ENCODE measurements around the gene DTWD2.
A peak's percentile ranks its signal among the peaks of the same experiment; 100 is the strongest.
"Not testable (repeated sequence)": the region's sequence is repeated elsewhere in the genome, so short reads cannot be mapped to it uniquely, and the experiment has no call there.

DTWD2 gene

GRCh38 chr5:118996098-118996497 is 7.8 kb upstream of the DTWD2 start:
- no peak overlapping the region for H3K27ac ChIP-seq (ENCODE audit: low read length)
- no peak overlapping the region for H3K9ac ChIP-seq (ENCODE audit: low read length in 2 of 2)
- H3K36me3 ChIP-seq (ENCODE audit: control insufficient read depth in 2 of 2, insufficient read depth in 2 of 2, low read length in 2 of 2): no peaks in the 10 kb centered on the region
- H3K4me3 ChIP-seq (ENCODE audit: low read length in 2 of 2): no peak overlapping the region
- no peaks in the 10 kb centered on the region for H3K4me1 ChIP-seq (ENCODE audit: control insufficient read depth, insufficient read depth, low read length)
- H3K9me3 ChIP-seq (ENCODE audit: control insufficient read depth in 2 of 2, low read length in 2 of 2): no peaks in the 10 kb centered on the region
- no peaks in the 10 kb centered on the region for H3K27me3 ChIP-seq (ENCODE audit: control insufficient read depth in 1 of 2, insufficient read depth in 2 of 2, low read length in 2 of 2)

- no peaks in the 10 kb centered on the region for H3K27me3 ChIP-seq (ENCODE audit: control insufficient read depth in 1 of 2, insufficient read depth in 2 of 2, low read length in 2 of 2)
- H3K9ac ChIP-seq (ENCODE audit: low read length in 2 of 2): no peak overlapping the region
- H3K4me3 ChIP-seq (ENCODE audit: low read length in 2 of 2): no peak overlapping the region
- H3K4me1 ChIP-seq (ENCODE audit: control insufficient read depth, insufficient read depth, low read length): no peaks in the 10 kb centered on the region
- no peak overlapping the region for H3K27ac ChIP-seq (ENCODE audit: low read length)
- H3K36me3 ChIP-seq (ENCODE audit: control insufficient read depth in 2 of 2, insufficient read depth in 2 of 2, low read length in 2 of 2): no peaks in the 10 kb centered on the region
- H3K9me3 ChIP-seq (ENCODE audit: control insufficient read depth in 2 of 2, low read length in 2 of 2): no peaks in the 10 kb centered on the region
These were observed 6.2 kb upstream of the DTWD2 start for GRCh38 chr5:118994595-118994994.

GRCh38 chr5:118993118-118993517 is 4.8 kb upstream of the DTWD2 start:
- H3K27me3 ChIP-seq (ENCODE audit: control insufficient read depth in 1 of 2, insufficient read depth in 2 of 2, low read length in 2 of 2); H3K4me3 ChIP-seq (ENCODE audit: low read length in 2 of 2); H3K9me3 ChIP-seq (ENCODE audit: control insufficient read depth in 2 of 2, low read length in 2 of 2); H3K36me3 ChIP-seq (ENCODE audit: control insufficient read depth in 2 of 2, insufficient read depth in 2 of 2, low read length in 2 of 2); H3K27ac ChIP-seq (ENCODE audit: low read length); H3K4me1 ChIP-seq (ENCODE audit: control insufficient read depth, insufficient read depth, low read length); H3K9ac ChIP-seq (ENCODE audit: low read length in 2 of 2): not testable (repeated sequence)

GRCh38 chr5:118992055-118992454 is 3.7 kb upstream of the DTWD2 start:
- not testable (repeated sequence) for H3K27me3 ChIP-seq (ENCODE audit: control insufficient read depth in 1 of 2, insufficient read depth in 2 of 2, low read length in 2 of 2); H3K9ac ChIP-seq (ENCODE audit: low read length in 2 of 2); H3K36me3 ChIP-seq (ENCODE audit: control insufficient read depth in 2 of 2, insufficient read depth in 2 of 2, low read length in 2 of 2); H3K9me3 ChIP-seq (ENCODE audit: control insufficient read depth in 2 of 2, low read length in 2 of 2); H3K4me1 ChIP-seq (ENCODE audit: control insufficient read depth, insufficient read depth, low read length); H3K27ac ChIP-seq (ENCODE audit: low read length); H3K4me3 ChIP-seq (ENCODE audit: low read length in 2 of 2)

GRCh38 chr5:118990582-118990981 is 2.2 kb upstream of the DTWD2 start:
- H3K36me3 ChIP-seq (ENCODE audit: control insufficient read depth in 2 of 2, insufficient read depth in 2 of 2, low read length in 2 of 2): no peaks in the 10 kb centered on the region
- H3K27ac ChIP-seq (ENCODE audit: low read length): no peak overlapping the region
- H3K27me3 ChIP-seq (ENCODE audit: control insufficient read depth in 1 of 2, insufficient read depth in 2 of 2, low read length in 2 of 2): no peaks in the 10 kb centered on the region
- no peaks in the 10 kb centered on the region for H3K9me3 ChIP-seq (ENCODE audit: control insufficient read depth in 2 of 2, low read length in 2 of 2)
- H3K9ac ChIP-seq (ENCODE audit: low read length in 2 of 2): no peak overlapping the region
- H3K4me3 ChIP-seq (ENCODE audit: low read length in 2 of 2): no peak overlapping the region
- H3K4me1 ChIP-seq (ENCODE audit: control insufficient read depth, insufficient read depth, low read length): peaks cover 3% of the 10 kb centered on the region

- H3K4me1 ChIP-seq (ENCODE audit: control insufficient read depth, insufficient read depth, low read length): peaks cover 3% of the 10 kb centered on the region
- H3K4me3 ChIP-seq (ENCODE audit: low read length in 2 of 2): no peak overlapping the region
- no peaks in the 10 kb centered on the region for H3K36me3 ChIP-seq (ENCODE audit: control insufficient read depth in 2 of 2, insufficient read depth in 2 of 2, low read length in 2 of 2)
- H3K27ac ChIP-seq (ENCODE audit: low read length): no peak overlapping the region
- no peaks in the 10 kb centered on the region for H3K27me3 ChIP-seq (ENCODE audit: control insufficient read depth in 1 of 2, insufficient read depth in 2 of 2, low read length in 2 of 2)
- H3K9ac ChIP-seq (ENCODE audit: low read length in 2 of 2): no peak overlapping the region
- no peaks in the 10 kb centered on the region for H3K9me3 ChIP-seq (ENCODE audit: control insufficient read depth in 2 of 2, low read length in 2 of 2)
These were observed 1.5 kb upstream of the DTWD2 start for GRCh38 chr5:118989816-118990215.

- Histone ChIP-seq H3K27me3 (ENCODE audit: control insufficient read depth in 1 of 2, insufficient read depth in 2 of 2, low read length in 2 of 2) (no peaks in the 10 kb centered on the region), H3K36me3 (ENCODE audit: control insufficient read depth in 2 of 2, insufficient read depth in 2 of 2, low read length in 2 of 2) (no peaks in the 10 kb centered on the region), H3K4me1 (ENCODE audit: control insufficient read depth, insufficient read depth, low read length) (peaks cover 3% of the 10 kb centered on the region), H3K9ac (ENCODE audit: low read length in 2 of 2) (peak overlapping the region; percentile 69), H3K27ac (ENCODE audit: low read length) (peak overlapping the region; percentile 77), H3K4me3 (ENCODE audit: low read length in 2 of 2) (peak overlapping the region; percentile 70 to 87), H3K9me3 (ENCODE audit: control insufficient read depth in 2 of 2, low read length in 2 of 2) (no peaks in the 10 kb centered on the region)
These were observed 476 bp upstream of the DTWD2 start for GRCh38 chr5:118988866-118989180.

GRCh38 chr5:118984602-118985001 is 3.7 kb downstream of the DTWD2 start:
- Histone ChIP-seq H3K4me1 (ENCODE audit: control insufficient read depth, insufficient read depth, low read length) (peaks cover 3% of the 10 kb centered on the region), H3K4me3 (ENCODE audit: low read length in 2 of 2) (no peak overlapping the region), H3K36me3 (ENCODE audit: control insufficient read depth in 2 of 2, insufficient read depth in 2 of 2, low read length in 2 of 2) (peaks cover 0 to 2% of the 10 kb centered on the region in 2 donors), H3K27me3 (ENCODE audit: control insufficient read depth in 1 of 2, insufficient read depth in 2 of 2, low read length in 2 of 2) (no peaks in the 10 kb centered on the region), H3K27ac (ENCODE audit: low read length) (no peak overlapping the region), H3K9me3 (ENCODE audit: control insufficient read depth in 2 of 2, low read length in 2 of 2) (no peaks in the 10 kb centered on the region), H3K9ac (ENCODE audit: low read length in 2 of 2) (no peak overlapping the region)

GRCh38 chr5:118981783-118982182 is 6.6 kb downstream of the DTWD2 start:
- Histone ChIP-seq H3K4me3 (ENCODE audit: low read length in 2 of 2) (no peak overlapping the region), H3K27ac (ENCODE audit: low read length) (no peak overlapping the region), H3K27me3 (ENCODE audit: control insufficient read depth in 1 of 2, insufficient read depth in 2 of 2, low read length in 2 of 2) (no peaks in the 10 kb centered on the region), H3K9me3 (ENCODE audit: control insufficient read depth in 2 of 2, low read length in 2 of 2) (no peaks in the 10 kb centered on the region), H3K9ac (ENCODE audit: low read length in 2 of 2) (no peak overlapping the region), H3K36me3 (ENCODE audit: control insufficient read depth in 2 of 2, insufficient read depth in 2 of 2, low read length in 2 of 2) (peaks cover 0 to 2% of the 10 kb centered on the region in 2 donors), H3K4me1 (ENCODE audit: control insufficient read depth, insufficient read depth, low read length) (no peaks in the 10 kb centered on the region)

GRCh38 chr5:118980438-118980837 is 7.9 kb downstream of the DTWD2 start:
- no peak overlapping the region for H3K9ac ChIP-seq (ENCODE audit: low read length in 2 of 2)
- H3K4me1 ChIP-seq (ENCODE audit: control insufficient read depth, insufficient read depth, low read length): no peaks in the 10 kb centered on the region
- no peak overlapping the region for H3K27ac ChIP-seq (ENCODE audit: low read length)
- peaks cover 0 to 2% of the 10 kb centered on the region in 2 donors for H3K36me3 ChIP-seq (ENCODE audit: control insufficient read depth in 2 of 2, insufficient read depth in 2 of 2, low read length in 2 of 2)
- no peak overlapping the region for H3K4me3 ChIP-seq (ENCODE audit: low read length in 2 of 2)
- no peaks in the 10 kb centered on the region for H3K9me3 ChIP-seq (ENCODE audit: control insufficient read depth in 2 of 2, low read length in 2 of 2)
- no peaks in the 10 kb centered on the region for H3K27me3 ChIP-seq (ENCODE audit: control insufficient read depth in 1 of 2, insufficient read depth in 2 of 2, low read length in 2 of 2)

GRCh38 chr5:118980017-118980416 is 8.3 kb downstream of the DTWD2 start:
- no peaks in the 10 kb centered on the region for H3K4me1 ChIP-seq (ENCODE audit: control insufficient read depth, insufficient read depth, low read length)
- H3K9ac ChIP-seq (ENCODE audit: low read length in 2 of 2): no peak overlapping the region
- H3K27me3 ChIP-seq (ENCODE audit: control insufficient read depth in 1 of 2, insufficient read depth in 2 of 2, low read length in 2 of 2): no peaks in the 10 kb centered on the region
- H3K27ac ChIP-seq (ENCODE audit: low read length): no peak overlapping the region
- H3K4me3 ChIP-seq (ENCODE audit: low read length in 2 of 2): no peak overlapping the region
- H3K9me3 ChIP-seq (ENCODE audit: control insufficient read depth in 2 of 2, low read length in 2 of 2): no peaks in the 10 kb centered on the region
- H3K36me3 ChIP-seq (ENCODE audit: control insufficient read depth in 2 of 2, insufficient read depth in 2 of 2, low read length in 2 of 2): peaks cover 0 to 2% of the 10 kb centered on the region in 2 donors

All from stomach smooth muscle (tissue), 2 donors.